Adrenal gland (tissue), 12 donors: ENCODE data around the gene EFNA2. TPM values are rescaled to one million over a fixed set of nuclear protein-coding genes. Genes with fewer than 3 reads are reported as not detected.
"Not testable (repeated sequence)": the region's sequence is repeated elsewhere in the genome, so short reads cannot be mapped to it uniquely, and the experiment has no call there.

Experiments used
- DNase-seq, 7 donors: peaks; one replicate each; pipeline ENCODE4 v3.0.0-alpha.2; 2019 to 2020
- H3K27ac ChIP-seq, 5 donors: fragments of 200-600 bp; sonication (generic) in 4 of 5; 1 replicate in 3 of 5; 2 replicates in 2 of 5; pipeline versions ENCODE4 v1.5.1 to v1.8.0; 2016 to 2020; ENCODE audit warnings: mild to moderate bottlenecking in 1 of 5
- H3K27me3 ChIP-seq: fragments of 200-600 bp; 2 replicates; pipeline ENCODE4 v1.8.0; 2021
- H3K36me3 ChIP-seq, 2 donors: fragments of 200-600 bp; replicated peaks in 1 of 2; 1 replicate in 1 of 2; 2 replicates in 1 of 2; pipeline versions ENCODE4 v1.5.1 to v1.8.0; 2018 to 2022
- H3K4me1 ChIP-seq, 2 donors: fragments of 200-600 bp; replicated peaks in 1 of 2; 1 replicate in 1 of 2; 2 replicates in 1 of 2; pipeline versions ENCODE4 v1.5.1 to v1.8.0; 2018 to 2021
- H3K4me3 ChIP-seq, 4 donors: fragments of 200-600 bp; sonication (generic) in 3 of 4; one replicate each; pipeline ENCODE4 v1.5.1; 2016 to 2018
- H3K9me3 ChIP-seq, 3 donors: fragments of 200-600 bp; sonication (generic) in 1 of 3; replicated peaks in 1 of 3; 1 replicate in 2 of 3; 2 replicates in 1 of 3; pipeline versions ENCODE4 v1.5.1 to v1.8.0; 2016 to 2021
- CTCF ChIP-seq, 6 experiments: fragments of 450-650 bp in 4 of 6; fragments of 200-600 bp in 2 of 6; sonication (generic) in 1 of 6; IDR thresholded peaks; 1 replicate in 5 of 6; 2 replicates in 1 of 6; pipeline versions ENCODE4 v1.5.1 to v1.8.0; 2016 to 2021; ENCODE audit warnings: antibody characterized with exemption in 6 of 6, mild to moderate bottlenecking in 2 of 6, moderate library complexity in 1 of 6
- POLR2A ChIP-seq, 2 donors: fragments of 450-650 bp; IDR thresholded peaks; one replicate each; pipeline ENCODE4 v1.6.1; 2017; ENCODE audit warnings: antibody characterized with exemption in 2 of 2, mild to moderate bottlenecking in 2 of 2, moderate library complexity in 1 of 2
- WGBS, 4 donors: extraction: QIAGEN DNeasy Blood & Tissue Kit in 2 of 4; methylation state at CpG; one replicate each; pipeline versions ENCODE4 v1.1.5 to v1.1.7; 2013 to 2017; 5-methylcytosine and 5-hydroxymethylcytosine counted together
- intact Hi-C, 2 donors: fragments of 100-400 bp; cut with DNase I; formaldehyde crosslinking; loops; one replicate each; pipeline versions ENCODE4 v1.14.1 to v1.15.0; 2022 to 2023
- polyA plus RNA-seq, 3 donors: library from polyadenylated mRNA; stranded (reverse); fragments of 200-250 nt in 2 of 3; fragments of 350-450 nt in 1 of 3; fragmentation: Illumina TruSeq in 1 of 3; extraction: RNeasy Lipid Tissue Mini Kit (QIAGEN cat#74804) in 1 of 3; gene quantifications; one replicate each; pipeline ENCODE4 v1.2.3, GENCODE V29; 2013 to 2014
- total RNA-seq, 9 donors: library from RNA; depleted of rRNA in 4 of 9; stranded (reverse); fragments of >200 nt in 4 of 9; fragments of 120-200 nt in 1 of 9; fragmentation: NEBNext Ultra II Directional in 1 of 9; extraction: Animal tissue kit (Norgen Biotek cat#: 25700) in 1 of 9; gene quantifications; one replicate each; pipeline versions ENCODE4 v1.1.0 to v1.2.4, GENCODE V29; 2013 to 2023
- donor health status: healthy with polysubstance abuse.
- donor health status: Bipolar disorder and iron deficiency.
- donor health status: DM: yes; HTN: yes; CAD: no.
- donor health status: DM: no; HTN: no; CAD: no.
- donor health status: DM: no; HTN: no; CAD: no.
- donor health status: DM: yes; HTN: yes; CAD: no.

The EFNA2 gene
- total and polyA plus RNA-seq, 12 donors: 0.11 TPM; not detected in 11

GRCh38 chr19:1244693-1245451 is 40.8 kb upstream of the EFNA2 start:
- H3K4me3 ChIP-seq: peak overlapping the region in 1 of 4 donors; percentile 12
- H3K4me1 ChIP-seq: peaks cover 60 to 69% of the 10 kb centered on the region in 2 donors
- no peaks in the 10 kb centered on the region for H3K36me3 ChIP-seq
- peak overlapping the region; percentile 61 to 99 (median 93) for H3K27ac ChIP-seq
- TF ChIP-seq CTCF (IDR thresholded peaks at IDR 0.05): no peak
- TF ChIP-seq POLR2A (IDR thresholded peaks at IDR 0.05): no peak
- intact Hi-C loops: loop anchor here (2.0 kb wide), 2 partner anchors 22 to 24 kb away; partner anchors contain the start of gene CIRBP (in 1 of the 2)
- H3K9me3 ChIP-seq: no peaks in the 10 kb centered on the region
- DNase-seq: peak; percentile 75 to 86 (median 81)
- 16 to 24% (median 18%) methylated on average over 8 to 31 of the region's 31 CpGs for WGBS, 4 donors
- H3K27me3 ChIP-seq: no peaks in the 10 kb centered on the region

- peaks cover 56 to 65% of the 10 kb centered on the region in 2 donors for H3K4me1 ChIP-seq
- peak in 1 of 2 donors; percentile 54 for TF ChIP-seq POLR2A (IDR thresholded peaks at IDR 0.05)
- TF ChIP-seq CTCF (IDR thresholded peaks at IDR 0.05): no peak
Observed at GRCh38 chr19:1245494-1246264, 40.0 kb upstream of the EFNA2 start.

GRCh38 chr19:1246265-1247087 is 39.2 kb upstream of the EFNA2 start:
- DNase-seq: peak in 5 of 7 donors; percentile 60 to 86 (median 68)

More at GRCh38 chr19:1245494-1246264, 40.0 kb upstream of the EFNA2 start:
- WGBS, 4 donors: 42 to 58% (median 44%) methylated on average over 13 to 26 of the region's 26 CpGs
- H3K27me3 ChIP-seq: no peaks in the 10 kb centered on the region
- no peaks in the 10 kb centered on the region for H3K9me3 ChIP-seq
- no peaks in the 10 kb centered on the region for H3K36me3 ChIP-seq
- intact Hi-C loops: loop anchor here (2.0 kb wide), 2 partner anchors 21 to 23 kb away; partner anchors contain the start of gene CIRBP (in 1 of the 2)
- peak; percentile 75 to 94 (median 87) for DNase-seq
- peak overlapping the region; percentile 61 to 99 (median 93) for H3K27ac ChIP-seq
- H3K4me3 ChIP-seq: peak overlapping the region in 1 of 4 donors; percentile 12

GRCh38 chr19:1247748-1248138 is 37.9 kb upstream of the EFNA2 start:
- Histone ChIP-seq H3K4me1 (peaks cover 53 to 56% of the 10 kb centered on the region in 2 donors), H3K27me3 (no peaks in the 10 kb centered on the region), H3K36me3 (peaks cover 0 to 11% of the 10 kb centered on the region in 2 donors), H3K27ac (peak overlapping the region; percentile 84 to 100 (median 99)), H3K4me3 (peak overlapping the region in 1 of 4 donors; percentile 92), H3K9me3 (no peaks in the 10 kb centered on the region)
- WGBS, 4 donors: 58 to 71% (median 65%) methylated on average over 7 to 8 of the region's 8 CpGs; no CpG with 5 or more reads in 1 of the 4 donors
- TF ChIP-seq CTCF (IDR thresholded peaks at IDR 0.05): no peak
- peak in 1 of 2 donors; percentile 2 for TF ChIP-seq POLR2A (IDR thresholded peaks at IDR 0.05)
- intact Hi-C loops: no loop called here
- DNase-seq: peak in 1 of 7 donors; percentile 48

More at GRCh38 chr19:1246265-1247087, 39.2 kb upstream of the EFNA2 start:
- H3K27me3 ChIP-seq, H3K36me3 ChIP-seq, H3K4me3 ChIP-seq, intact Hi-C loops, H3K9me3 ChIP-seq: not testable (repeated sequence)
- Histone ChIP-seq H3K4me1 (peaks cover 53 to 58% of the 10 kb centered on the region in 2 donors), H3K27ac (peak overlapping the region; percentile 61 to 99 (median 93))
- 68 to 76% (median 71%) methylated on average over 17 to 27 of the region's 27 CpGs for WGBS, 4 donors
